Measurements from ENCODE around the gene SIPA1.
A peak's percentile ranks its signal among the peaks of the same experiment; 100 is the strongest.

Gene SIPA1

GRCh38 chr11:65641297-65642013 lies 3.6 kb downstream of the SIPA1 start:
- no peak overlapping the region for H3K4me3 ChIP-seq (ENCODE audit: low read length)
- no peak for DNase-seq (ENCODE audit: low read depth)
- H3K9me3 ChIP-seq (ENCODE audit: control insufficient read depth, low read length): no peaks in the 10 kb centered on the region
- peaks cover 13% of the 10 kb centered on the region for H3K4me1 ChIP-seq (ENCODE audit: control insufficient read depth, insufficient read depth, low read length)
- H3K27me3 ChIP-seq (replicated peaks; ENCODE audit: control insufficient read depth, insufficient read depth, low read length): no peaks in the 10 kb centered on the region
- no peak overlapping the region for H3K9ac ChIP-seq (ENCODE audit: low read length)
- peaks cover 6% of the 10 kb centered on the region for H3K36me3 ChIP-seq (ENCODE audit: control insufficient read depth, insufficient read depth, low read length, severe bottlenecking)

- Histone ChIP-seq H3K9me3 (ENCODE audit: control insufficient read depth, low read length) (no peaks in the 10 kb centered on the region), H3K27me3 (replicated peaks; ENCODE audit: control insufficient read depth, insufficient read depth, low read length) (no peaks in the 10 kb centered on the region), H3K36me3 (ENCODE audit: control insufficient read depth, insufficient read depth, low read length, severe bottlenecking) (peaks cover under 1% of the 10 kb centered on the region), H3K4me3 (ENCODE audit: low read length) (no peak overlapping the region), H3K4me1 (ENCODE audit: control insufficient read depth, insufficient read depth, low read length) (peaks cover 13% of the 10 kb centered on the region), H3K9ac (ENCODE audit: low read length) (no peak overlapping the region)
- no peak for DNase-seq (ENCODE audit: low read depth)
Observed at GRCh38 chr11:65642014-65642671, 4.2 kb downstream of the SIPA1 start.

GRCh38 chr11:65643971-65644370 lies 6.1 kb downstream of the SIPA1 start:
- Histone ChIP-seq H3K4me3 (ENCODE audit: low read length) (no peak overlapping the region), H3K9me3 (ENCODE audit: control insufficient read depth, low read length) (no peaks in the 10 kb centered on the region), H3K9ac (ENCODE audit: low read length) (no peak overlapping the region), H3K27me3 (replicated peaks; ENCODE audit: control insufficient read depth, insufficient read depth, low read length) (no peaks in the 10 kb centered on the region), H3K4me1 (ENCODE audit: control insufficient read depth, insufficient read depth, low read length) (no peaks in the 10 kb centered on the region), H3K36me3 (ENCODE audit: control insufficient read depth, insufficient read depth, low read length, severe bottlenecking) (no peaks in the 10 kb centered on the region)
- DNase-seq (ENCODE audit: low read depth): no peak

GRCh38 chr11:65644837-65645236 lies 6.9 kb downstream of the SIPA1 start:
- Histone ChIP-seq H3K27me3 (replicated peaks; ENCODE audit: control insufficient read depth, insufficient read depth, low read length) (no peaks in the 10 kb centered on the region), H3K4me1 (ENCODE audit: control insufficient read depth, insufficient read depth, low read length) (no peaks in the 10 kb centered on the region), H3K36me3 (ENCODE audit: control insufficient read depth, insufficient read depth, low read length, severe bottlenecking) (no peaks in the 10 kb centered on the region), H3K9me3 (ENCODE audit: control insufficient read depth, low read length) (no peaks in the 10 kb centered on the region), H3K4me3 (ENCODE audit: low read length) (no peak overlapping the region), H3K9ac (ENCODE audit: low read length) (no peak overlapping the region)
- no peak for DNase-seq (ENCODE audit: low read depth)

GRCh38 chr11:65645710-65646109 lies 7.8 kb downstream of the SIPA1 start:
- Histone ChIP-seq H3K27me3 (replicated peaks; ENCODE audit: control insufficient read depth, insufficient read depth, low read length) (no peaks in the 10 kb centered on the region), H3K4me1 (ENCODE audit: control insufficient read depth, insufficient read depth, low read length) (no peaks in the 10 kb centered on the region), H3K9me3 (ENCODE audit: control insufficient read depth, low read length) (no peaks in the 10 kb centered on the region), H3K9ac (ENCODE audit: low read length) (no peak overlapping the region), H3K4me3 (ENCODE audit: low read length) (no peak overlapping the region), H3K36me3 (ENCODE audit: control insufficient read depth, insufficient read depth, low read length, severe bottlenecking) (no peaks in the 10 kb centered on the region)
- peak; percentile 53 for DNase-seq (ENCODE audit: low read depth)

- Histone ChIP-seq H3K4me3 (ENCODE audit: low read length) (no peak overlapping the region), H3K4me1 (ENCODE audit: control insufficient read depth, insufficient read depth, low read length) (no peaks in the 10 kb centered on the region), H3K9ac (ENCODE audit: low read length) (no peak overlapping the region), H3K27me3 (replicated peaks; ENCODE audit: control insufficient read depth, insufficient read depth, low read length) (no peaks in the 10 kb centered on the region), H3K36me3 (ENCODE audit: control insufficient read depth, insufficient read depth, low read length, severe bottlenecking) (no peaks in the 10 kb centered on the region), H3K9me3 (ENCODE audit: control insufficient read depth, low read length) (no peaks in the 10 kb centered on the region)
- no peak for DNase-seq (ENCODE audit: low read depth)
Observed at GRCh38 chr11:65646288-65646957, 8.5 kb downstream of the SIPA1 start.

GRCh38 chr11:65646958-65647701 lies 9.2 kb downstream of the SIPA1 start:
- H3K9me3 ChIP-seq (ENCODE audit: control insufficient read depth, low read length): no peaks in the 10 kb centered on the region
- peak; percentile 69 for DNase-seq (ENCODE audit: low read depth)
- H3K36me3 ChIP-seq (ENCODE audit: control insufficient read depth, insufficient read depth, low read length, severe bottlenecking): no peaks in the 10 kb centered on the region
- no peak overlapping the region for H3K9ac ChIP-seq (ENCODE audit: low read length)
- H3K27me3 ChIP-seq (replicated peaks; ENCODE audit: control insufficient read depth, insufficient read depth, low read length): no peaks in the 10 kb centered on the region
- no peak overlapping the region for H3K4me3 ChIP-seq (ENCODE audit: low read length)
- peaks cover 6% of the 10 kb centered on the region for H3K4me1 ChIP-seq (ENCODE audit: control insufficient read depth, insufficient read depth, low read length)

- no peak for DNase-seq (ENCODE audit: low read depth)
- no peaks in the 10 kb centered on the region for H3K27me3 ChIP-seq (replicated peaks; ENCODE audit: control insufficient read depth, insufficient read depth, low read length)
- no peaks in the 10 kb centered on the region for H3K9me3 ChIP-seq (ENCODE audit: control insufficient read depth, low read length)
- no peak overlapping the region for H3K4me3 ChIP-seq (ENCODE audit: low read length)
- H3K36me3 ChIP-seq (ENCODE audit: control insufficient read depth, insufficient read depth, low read length, severe bottlenecking): peaks cover 4% of the 10 kb centered on the region
- H3K9ac ChIP-seq (ENCODE audit: low read length): no peak overlapping the region
- peaks cover 22% of the 10 kb centered on the region for H3K4me1 ChIP-seq (ENCODE audit: control insufficient read depth, insufficient read depth, low read length)
Observed at GRCh38 chr11:65648997-65649493, 11.1 kb downstream of the SIPA1 start.

- Histone ChIP-seq H3K9me3 (ENCODE audit: control insufficient read depth, low read length) (no peaks in the 10 kb centered on the region), H3K4me3 (ENCODE audit: low read length) (no peak overlapping the region), H3K9ac (ENCODE audit: low read length) (no peak overlapping the region), H3K27me3 (replicated peaks; ENCODE audit: control insufficient read depth, insufficient read depth, low read length) (no peaks in the 10 kb centered on the region), H3K4me1 (ENCODE audit: control insufficient read depth, insufficient read depth, low read length) (peaks cover 22% of the 10 kb centered on the region), H3K36me3 (ENCODE audit: control insufficient read depth, insufficient read depth, low read length, severe bottlenecking) (peaks cover 11% of the 10 kb centered on the region)
- no peak for DNase-seq (ENCODE audit: low read depth)
Observed at GRCh38 chr11:65649656-65650546, 12.0 kb downstream of the SIPA1 start.

- Histone ChIP-seq H3K27me3 (replicated peaks; ENCODE audit: control insufficient read depth, insufficient read depth, low read length) (no peaks in the 10 kb centered on the region), H3K36me3 (ENCODE audit: control insufficient read depth, insufficient read depth, low read length, severe bottlenecking) (peaks cover 20% of the 10 kb centered on the region), H3K4me3 (ENCODE audit: low read length) (no peak overlapping the region), H3K4me1 (ENCODE audit: control insufficient read depth, insufficient read depth, low read length) (peaks cover 22% of the 10 kb centered on the region), H3K9ac (ENCODE audit: low read length) (no peak overlapping the region), H3K9me3 (ENCODE audit: control insufficient read depth, low read length) (no peaks in the 10 kb centered on the region)
- DNase-seq (ENCODE audit: low read depth): no peak
Observed at GRCh38 chr11:65650547-65651338, 12.8 kb downstream of the SIPA1 start.

Data from adipocyte (in vitro differentiated cells).